KMS-11 (cell line): Measurements from ENCODE around the gene TAF10.

ENCODE experiments used
- H2AFZ ChIP-seq: fragments of 200-600 bp; sonication (generic); 2 replicates; pipeline ENCODE4 v1.6.1; 2016; ENCODE audit warnings: antibody characterized with exemption, mixed run types, low read depth
- H3K27ac ChIP-seq: fragments of 200-600 bp; sonication (generic); 2 replicates; pipeline ENCODE4 v1.6.1; 2016; ENCODE audit warnings: mild to moderate bottlenecking, mixed run types
- H3K27me3 ChIP-seq: fragments of 200-600 bp; sonication (generic); 2 replicates; pipeline ENCODE4 v1.6.1; 2017; ENCODE audit warnings: mild to moderate bottlenecking, low read depth, mixed run types, moderate library complexity; ENCODE audit not compliant: insufficient read depth
- H3K36me3 ChIP-seq: fragments of 200-600 bp; sonication (generic); 2 replicates; pipeline ENCODE4 v1.6.1; 2017; ENCODE audit warnings: mild to moderate bottlenecking, mixed run types; ENCODE audit not compliant: insufficient read depth
- H3K4me1 ChIP-seq: fragments of 200-600 bp; sonication (generic); 2 replicates; pipeline ENCODE4 v1.6.1; 2016; ENCODE audit warnings: mild to moderate bottlenecking, low read depth, mixed run types; ENCODE audit not compliant: poor library complexity, severe bottlenecking
- H3K4me2 ChIP-seq: fragments of 200-600 bp; sonication (generic); 2 replicates; pipeline ENCODE4 v1.7.0; 2016; ENCODE audit warnings: mild to moderate bottlenecking, mixed run types
- H3K4me3 ChIP-seq: fragments of 200-600 bp; sonication (generic); IDR thresholded peaks from 2 replicates; pipeline ENCODE4 v1.6.1; 2017; ENCODE audit warnings: low read depth, low read length, mixed read lengths; ENCODE audit not compliant: insufficient read depth
- H3K79me2 ChIP-seq: fragments of 200-600 bp; sonication (generic); 2 replicates; pipeline ENCODE4 v1.6.1; 2016; ENCODE audit warnings: low read depth, mixed run types; ENCODE audit not compliant: insufficient read depth
- H3K9ac ChIP-seq: fragments of 200-600 bp; sonication (generic); 2 replicates; pipeline ENCODE4 v1.6.1; 2016; ENCODE audit warnings: mild to moderate bottlenecking, mixed run types
- H4K20me1 ChIP-seq: fragments of 200-600 bp; sonication (generic); 2 replicates; pipeline ENCODE4 v1.6.1; 2016; ENCODE audit warnings: mild to moderate bottlenecking, mixed run types; ENCODE audit not compliant: insufficient read depth
- CTCF ChIP-seq: fragments of 200-600 bp; sonication (generic); conservative IDR thresholded peaks from 2 replicates; pipeline ENCODE4 v1.6.1; 2017; ENCODE audit warnings: low read depth, mild to moderate bottlenecking, antibody characterized with exemption, low read length, moderate library complexity, mixed read lengths

The TAF10 gene

GRCh38 chr11:6636480-6636879, 24.5 kb upstream of the TAF10 start:
- H2AFZ ChIP-seq = no peak overlapping the region
- H3K36me3 ChIP-seq = no peaks in the 10 kb centered on the region
- no peak overlapping the region for H3K4me3 ChIP-seq
- no peaks in the 10 kb centered on the region for H3K79me2 ChIP-seq
- H3K27ac ChIP-seq = no peak overlapping the region
- TF ChIP-seq CTCF = no peak
- H3K4me1 ChIP-seq = no peaks in the 10 kb centered on the region
- H3K9ac ChIP-seq = no peak overlapping the region
- no peaks in the 10 kb centered on the region for H4K20me1 ChIP-seq
- H3K27me3 ChIP-seq = no peaks in the 10 kb centered on the region
- no peak overlapping the region for H3K4me2 ChIP-seq

- H3K27ac ChIP-seq = no peak overlapping the region
- no peak overlapping the region for H3K4me2 ChIP-seq
- H3K4me3 ChIP-seq = no peak overlapping the region
- H3K9ac ChIP-seq = no peak overlapping the region
- H3K27me3 ChIP-seq = no peaks in the 10 kb centered on the region
- no peaks in the 10 kb centered on the region for H3K4me1 ChIP-seq
- TF ChIP-seq CTCF = no peak
- no peaks in the 10 kb centered on the region for H3K79me2 ChIP-seq
- H2AFZ ChIP-seq = no peak overlapping the region
- H4K20me1 ChIP-seq = no peaks in the 10 kb centered on the region
- no peaks in the 10 kb centered on the region for H3K36me3 ChIP-seq
Measured at GRCh38 chr11:6635082-6635932, 23.3 kb upstream of the TAF10 start.

- Histone ChIP-seq H3K9ac (no peak overlapping the region), H3K4me3 (no peak overlapping the region), H4K20me1 (no peaks in the 10 kb centered on the region), H2AFZ (no peak overlapping the region), H3K36me3 (no peaks in the 10 kb centered on the region), H3K4me2 (no peak overlapping the region), H3K27me3 (no peaks in the 10 kb centered on the region), H3K27ac (no peak overlapping the region), H3K4me1 (no peaks in the 10 kb centered on the region), H3K79me2 (no peaks in the 10 kb centered on the region)
- TF ChIP-seq CTCF = no peak
Measured at GRCh38 chr11:6634534-6634933, 22.5 kb upstream of the TAF10 start.

GRCh38 chr11:6633422-6634408, 21.7 kb upstream of the TAF10 start:
- Histone ChIP-seq H4K20me1 (no peaks in the 10 kb centered on the region), H3K4me2 (no peak overlapping the region), H3K36me3 (no peaks in the 10 kb centered on the region), H2AFZ (no peak overlapping the region), H3K79me2 (no peaks in the 10 kb centered on the region), H3K27me3 (no peaks in the 10 kb centered on the region), H3K9ac (no peak overlapping the region), H3K27ac (no peak overlapping the region), H3K4me3 (no peak overlapping the region), H3K4me1 (no peaks in the 10 kb centered on the region)
- TF ChIP-seq CTCF = no peak
